ENCODE data around the gene RFC4. TPM values are rescaled to one million over a fixed set of nuclear protein-coding genes. Genes with fewer than 3 reads are reported as not detected.

RFC4 gene
- total and polyA plus RNA-seq, 9 of the 15 experiments (the other 6 are each of a cell fraction or from before 2014, with no cell fraction given), result 105 to 227 (median 180) TPM

GRCh38 chr3:186839874-186840641, 33.8 kb upstream of the RFC4 start:
- Histone ChIP-seq H3K27me3 (ENCODE audit: control insufficient read depth in 2 of 2, insufficient read depth in 2 of 2, low read length in 2 of 2) (no peaks in the 10 kb centered on the region), H3K4me1 (replicated peaks in 1 of 2; ENCODE audit: control insufficient read depth in 2 of 2, insufficient read depth in 2 of 2, low read length in 2 of 2) (no peaks in the 10 kb centered on the region; a peak in 1 of 5 replicates), H3K9me1 (ENCODE audit: control insufficient read depth, insufficient read depth, low read length) (no peaks in the 10 kb centered on the region), H3K9me3 (replicated peaks; ENCODE audit: control insufficient read depth, insufficient read depth, low read depth, low read length) (no peaks in the 10 kb centered on the region), H3K9ac (ENCODE audit: insufficient read depth in 1 of 2, low read depth in 2 of 2, low read length in 2 of 2) (no peak overlapping the region), H4K20me1 (replicated peaks; ENCODE audit: control insufficient read depth, insufficient read depth, low read length) (no peaks in the 10 kb centered on the region), H3K27ac (ENCODE audit: extremely low read depth, low read depth, low read length) (no peak overlapping the region), H3K4me3 (no peak overlapping the region), H2AFZ (ENCODE audit: low read depth, low read length) (no peak overlapping the region), H3K4me2 (ENCODE audit: insufficient read depth, low read length) (no peak overlapping the region), H3K79me2 (ENCODE audit: control insufficient read depth, insufficient read depth, low read length) (no peaks in the 10 kb centered on the region), H3K36me3 (ENCODE audit: control insufficient read depth, insufficient read depth, low read length) (no peaks in the 10 kb centered on the region)
- ChIA-PET CTCF (ENCODE audit: low intra/inter-chr PET ratio) (no interaction called here), POLR2A (no interaction called here)
- no peak for FAIRE-seq
- BruUV-seq (replicated peaks), result no TSS peak
- intact Hi-C loops (cut with micrococcal nuclease) (no loop called here), in situ Hi-C loops (cut with MboI) (loop anchor here (10.0 kb wide), 1 partner anchor 325 kb away; no protein-coding TSS in a partner anchor)
- DNase-seq (ENCODE audit: extremely low read depth in 1 of 4, low spot score in 3 of 4), result no peak
- no peak for ATAC-seq
- TF ChIP-seq TCF7L2 (IDR thresholded peaks at IDR 0.05; ENCODE audit: low read depth, low read length) (no peak), PATZ1 (CRISPR knock-in tag; IDR thresholded peaks at IDR 0.05; ENCODE audit: borderline replicate concordance) (no peak), JUNB (CRISPR knock-in tag; conservative IDR thresholded peaks at IDR 0.05) (no peak), ZBTB12 (CRISPR knock-in tag; IDR thresholded peaks at IDR 0.05) (no peak), RAD21 (CRISPR knock-in tag; conservative IDR thresholded peaks at IDR 0.05 in 1 of 2, IDR thresholded peaks at IDR 0.05 in 1 of 2) (no peak)
- 56% methylated on average over 13 of the region's 17 CpGs for WGBS (ENCODE audit: insufficient coverage, low coverage, missing lambda C conversion rate)

Measured in K562 (cell line).